ENCODE data around the gene NTN3.

The NTN3 gene

DNA sequence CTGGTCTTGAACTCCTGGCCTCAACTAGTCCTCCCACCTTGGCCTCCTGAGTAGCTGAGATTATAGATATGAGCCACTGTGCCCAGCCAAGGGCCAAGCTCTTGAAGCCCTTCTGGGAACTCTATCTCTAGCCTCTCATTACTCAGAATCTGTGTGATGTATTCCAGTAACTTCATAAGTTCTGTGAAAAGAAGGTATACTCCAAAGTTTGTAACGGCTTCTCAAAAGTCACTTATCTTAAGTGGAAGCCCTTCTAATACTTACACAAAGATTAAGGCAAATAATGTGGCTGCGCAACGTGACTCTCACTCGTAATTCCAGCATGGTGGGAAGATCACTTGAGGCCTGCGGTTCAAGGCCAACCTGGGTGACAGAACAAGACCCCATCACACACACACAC, 23.5 kb downstream of the NTN3 start:
- Histone ChIP-seq H3K4me3 (ENCODE audit: insufficient read depth in 1 of 2, low read depth in 1 of 2, low read length in 2 of 2) (no peak overlapping the region), H3K9ac (ENCODE audit: low read length) (no peak overlapping the region), H4K91ac (ENCODE audit: low read length) (no peak overlapping the region), H3K79me1 (replicated peaks; ENCODE audit: low read length, poor library complexity, severe bottlenecking) (peaks cover 18% of the 10 kb centered on the region), H2BK12ac (ENCODE audit: low read length in 2 of 2) (no peak overlapping the region), H3K36me3 (ENCODE audit: control insufficient read depth in 1 of 2, insufficient read depth in 2 of 2, low read depth in 1 of 2, low read length in 2 of 2) (peaks cover 28 to 53% of the 10 kb centered on the region in 2 experiments), H3K18ac (ENCODE audit: low read depth in 1 of 2, low read length in 2 of 2) (no peak overlapping the region), H3K14ac (ENCODE audit: low read length in 2 of 2) (no peak overlapping the region), H3K27me3 (ENCODE audit: control insufficient read depth in 1 of 2, insufficient read depth in 1 of 2, low read length in 2 of 2) (no peaks in the 10 kb centered on the region), H3K4me1 (ENCODE audit: control insufficient read depth, insufficient read depth, low read depth, low read length) (peaks cover 11% of the 10 kb centered on the region), H2BK15ac (ENCODE audit: low read depth, poor library complexity, severe bottlenecking) (no peak overlapping the region), H2BK120ac (ENCODE audit: low read depth, low read length) (no peak overlapping the region), H2AFZ (ENCODE audit: low read depth, low read length) (no peak overlapping the region), H3K9me3 (ENCODE audit: control insufficient read depth, low read length) (no peaks in the 10 kb centered on the region), H3K27ac (ENCODE audit: low read length, poor library complexity, severe bottlenecking) (no peak overlapping the region), H3K4ac (ENCODE audit: low read depth in 1 of 2, low read length in 2 of 2) (no peak overlapping the region), H2BK5ac (ENCODE audit: low read depth, low read length, poor library complexity, severe bottlenecking) (no peak overlapping the region), H3K4me2 (ENCODE audit: low read length, poor library complexity, severe bottlenecking) (no peak overlapping the region), H2AK5ac (ENCODE audit: low read length, severe bottlenecking) (no peak overlapping the region), H4K8ac (ENCODE audit: low read length) (no peak overlapping the region), H3K23ac (ENCODE audit: low read length in 2 of 2) (no peak overlapping the region)
- DNase-seq, result no peak
- 88% methylated on average over 5 of the region's 5 CpGs for WGBS

DNA sequence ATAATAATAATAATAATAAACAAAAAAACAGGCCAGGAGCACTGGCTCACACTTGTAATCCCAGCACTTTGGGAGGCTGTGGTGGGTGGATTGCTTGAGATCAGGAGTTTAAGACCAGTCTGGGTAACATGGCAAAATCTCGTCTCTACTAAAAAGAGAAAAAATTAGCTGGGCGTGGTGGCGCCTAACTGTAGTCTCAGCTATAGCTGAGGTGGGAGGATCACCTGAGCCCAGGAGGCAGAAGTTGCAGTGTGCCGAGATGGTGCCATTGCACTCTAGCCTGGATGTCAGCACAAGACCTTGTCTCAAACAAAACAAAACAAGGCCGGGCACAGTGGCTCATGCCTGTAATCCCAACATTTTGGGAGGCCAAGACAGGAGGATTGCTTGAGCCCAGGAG, 23.9 kb downstream of the NTN3 start:
- Histone ChIP-seq H2AK5ac (ENCODE audit: low read length, severe bottlenecking) (no peak overlapping the region), H2BK15ac (ENCODE audit: low read depth, poor library complexity, severe bottlenecking) (no peak overlapping the region), H3K9me3 (ENCODE audit: control insufficient read depth, low read length) (no peaks in the 10 kb centered on the region), H3K18ac (ENCODE audit: low read depth in 1 of 2, low read length in 2 of 2) (no peak overlapping the region), H3K14ac (ENCODE audit: low read length in 2 of 2) (no peak overlapping the region), H3K4me3 (ENCODE audit: insufficient read depth in 1 of 2, low read depth in 1 of 2, low read length in 2 of 2) (no peak overlapping the region), H3K4me2 (ENCODE audit: low read length, poor library complexity, severe bottlenecking) (no peak overlapping the region), H3K27me3 (ENCODE audit: control insufficient read depth in 1 of 2, insufficient read depth in 1 of 2, low read length in 2 of 2) (no peaks in the 10 kb centered on the region), H3K27ac (ENCODE audit: low read length, poor library complexity, severe bottlenecking) (no peak overlapping the region), H3K4ac (ENCODE audit: low read depth in 1 of 2, low read length in 2 of 2) (no peak overlapping the region), H3K4me1 (ENCODE audit: control insufficient read depth, insufficient read depth, low read depth, low read length) (peaks cover 13% of the 10 kb centered on the region), H3K79me1 (replicated peaks; ENCODE audit: low read length, poor library complexity, severe bottlenecking) (peaks cover 16% of the 10 kb centered on the region), H3K23ac (ENCODE audit: low read length in 2 of 2) (no peak overlapping the region), H2BK5ac (ENCODE audit: low read depth, low read length, poor library complexity, severe bottlenecking) (no peak overlapping the region), H3K36me3 (ENCODE audit: control insufficient read depth in 1 of 2, insufficient read depth in 2 of 2, low read depth in 1 of 2, low read length in 2 of 2) (peaks cover 28 to 53% of the 10 kb centered on the region in 2 experiments), H4K91ac (ENCODE audit: low read length) (no peak overlapping the region), H2BK120ac (ENCODE audit: low read depth, low read length) (no peak overlapping the region), H2BK12ac (ENCODE audit: low read length in 2 of 2) (no peak overlapping the region), H3K9ac (ENCODE audit: low read length) (no peak overlapping the region), H4K8ac (ENCODE audit: low read length) (no peak overlapping the region), H2AFZ (ENCODE audit: low read depth, low read length) (no peak overlapping the region)
- DNase-seq, result no peak
- 96% methylated on average over 5 of the region's 5 CpGs for WGBS

- WGBS, result 96% methylated on average over 62 of the region's 62 CpGs
- H3K18ac ChIP-seq (ENCODE audit: low read depth in 1 of 2, low read length in 2 of 2), result no peak overlapping the region
- H2BK12ac ChIP-seq (ENCODE audit: low read length in 2 of 2), result no peak overlapping the region
- no peaks in the 10 kb centered on the region for H3K9me3 ChIP-seq (ENCODE audit: control insufficient read depth, low read length)
- no peak for DNase-seq
- no peak overlapping the region for H2AFZ ChIP-seq (ENCODE audit: low read depth, low read length)
- peaks cover 23% of the 10 kb centered on the region for H3K4me1 ChIP-seq (ENCODE audit: control insufficient read depth, insufficient read depth, low read depth, low read length)
- H3K27ac ChIP-seq (ENCODE audit: low read length, poor library complexity, severe bottlenecking), result no peak overlapping the region
- H2BK15ac ChIP-seq (ENCODE audit: low read depth, poor library complexity, severe bottlenecking), result no peak overlapping the region
- H2AK5ac ChIP-seq (ENCODE audit: low read length, severe bottlenecking), result no peak overlapping the region
- H3K14ac ChIP-seq (ENCODE audit: low read length in 2 of 2), result no peak overlapping the region
- no peaks in the 10 kb centered on the region for H3K27me3 ChIP-seq (ENCODE audit: control insufficient read depth in 1 of 2, insufficient read depth in 1 of 2, low read length in 2 of 2)
- H2BK120ac ChIP-seq (ENCODE audit: low read depth, low read length), result no peak overlapping the region
- no peak overlapping the region for H2BK5ac ChIP-seq (ENCODE audit: low read depth, low read length, poor library complexity, severe bottlenecking)
- no peak overlapping the region for H3K9ac ChIP-seq (ENCODE audit: low read length)
- H3K23ac ChIP-seq (ENCODE audit: low read length in 2 of 2), result no peak overlapping the region
- no peak overlapping the region for H4K91ac ChIP-seq (ENCODE audit: low read length)
- no peak overlapping the region for H3K4ac ChIP-seq (ENCODE audit: low read depth in 1 of 2, low read length in 2 of 2)
- peaks cover 24 to 56% of the 10 kb centered on the region in 2 experiments for H3K36me3 ChIP-seq (ENCODE audit: control insufficient read depth in 1 of 2, insufficient read depth in 2 of 2, low read depth in 1 of 2, low read length in 2 of 2)
- peaks cover 20% of the 10 kb centered on the region for H3K79me1 ChIP-seq (replicated peaks; ENCODE audit: low read length, poor library complexity, severe bottlenecking)
- H3K4me2 ChIP-seq (ENCODE audit: low read length, poor library complexity, severe bottlenecking), result no peak overlapping the region
- H4K8ac ChIP-seq (ENCODE audit: low read length), result no peak overlapping the region
- H3K4me3 ChIP-seq (ENCODE audit: insufficient read depth in 1 of 2, low read depth in 1 of 2, low read length in 2 of 2), result no peak overlapping the region
These were observed 25.4 kb downstream of the NTN3 start for GRCh38 chr16:2496223-2497115.

- no peaks in the 10 kb centered on the region for H3K27me3 ChIP-seq (ENCODE audit: control insufficient read depth in 1 of 2, insufficient read depth in 1 of 2, low read length in 2 of 2)
- WGBS, result 81% methylated on average over 21 of the region's 21 CpGs
- peak overlapping the region; percentile 7 for H3K9ac ChIP-seq (ENCODE audit: low read length)
- H3K4me1 ChIP-seq (ENCODE audit: control insufficient read depth, insufficient read depth, low read depth, low read length), result peaks cover 24% of the 10 kb centered on the region
- H3K4ac ChIP-seq (ENCODE audit: low read depth in 1 of 2, low read length in 2 of 2), result no peak overlapping the region
- H3K9me3 ChIP-seq (ENCODE audit: control insufficient read depth, low read length), result no peaks in the 10 kb centered on the region
- no peak overlapping the region for H3K27ac ChIP-seq (ENCODE audit: low read length, poor library complexity, severe bottlenecking)
- H2BK5ac ChIP-seq (ENCODE audit: low read depth, low read length, poor library complexity, severe bottlenecking), result no peak overlapping the region
- H2BK15ac ChIP-seq (ENCODE audit: low read depth, poor library complexity, severe bottlenecking), result no peak overlapping the region
- peaks cover 19% of the 10 kb centered on the region for H3K79me1 ChIP-seq (replicated peaks; ENCODE audit: low read length, poor library complexity, severe bottlenecking)
- H3K4me3 ChIP-seq (ENCODE audit: insufficient read depth in 1 of 2, low read depth in 1 of 2, low read length in 2 of 2), result no peak overlapping the region
- no peak overlapping the region for H3K18ac ChIP-seq (ENCODE audit: low read depth in 1 of 2, low read length in 2 of 2)
- H2AFZ ChIP-seq (ENCODE audit: low read depth, low read length), result no peak overlapping the region
- no peak overlapping the region for H4K8ac ChIP-seq (ENCODE audit: low read length)
- peaks cover 24 to 56% of the 10 kb centered on the region in 2 experiments for H3K36me3 ChIP-seq (ENCODE audit: control insufficient read depth in 1 of 2, insufficient read depth in 2 of 2, low read depth in 1 of 2, low read length in 2 of 2)
- no peak overlapping the region for H4K91ac ChIP-seq (ENCODE audit: low read length)
- no peak overlapping the region for H2BK12ac ChIP-seq (ENCODE audit: low read length in 2 of 2)
- no peak overlapping the region for H3K14ac ChIP-seq (ENCODE audit: low read length in 2 of 2)
- no peak for DNase-seq
- H3K23ac ChIP-seq (ENCODE audit: low read length in 2 of 2), result no peak overlapping the region
- H3K4me2 ChIP-seq (ENCODE audit: low read length, poor library complexity, severe bottlenecking), result no peak overlapping the region
- no peak overlapping the region for H2BK120ac ChIP-seq (ENCODE audit: low read depth, low read length)
- H2AK5ac ChIP-seq (ENCODE audit: low read length, severe bottlenecking), result no peak overlapping the region
These were observed 26.1 kb downstream of the NTN3 start for GRCh38 chr16:2497116-2497630.

Data from mesenchymal stem cell (in vitro differentiated cells and primary cell).